Activated gamma-delta T cell treated with Interleukin-2 at 50 U/mL for 16 hours (primary cell): ENCODE measurements around the gene TSPAN11.

Experiments
- DNase-seq: peaks from one replicate; pipeline ENCODE4 v3.0.0-alpha.2; 2020

The TSPAN11 gene

DNA sequence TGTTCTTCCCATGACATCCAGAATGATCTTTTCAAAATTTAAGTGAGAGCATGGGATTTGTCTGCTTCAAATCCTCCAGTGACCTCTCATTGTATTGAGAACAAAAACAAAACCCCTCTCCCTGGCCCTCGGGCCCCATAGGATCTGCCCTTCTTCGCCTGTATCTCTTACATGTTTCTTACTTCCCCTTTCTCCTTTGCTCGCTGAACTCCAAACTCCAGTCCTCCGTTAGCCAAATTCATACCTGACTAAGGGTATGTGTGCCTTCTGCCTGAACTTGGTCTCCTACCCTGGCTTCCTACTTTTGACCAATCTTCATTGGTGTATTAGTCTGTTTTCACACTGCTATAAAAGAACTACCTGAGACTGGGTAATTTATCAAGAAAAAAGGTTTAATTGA, 13.2 kb upstream of the TSPAN11 start:
- no peak for DNase-seq

DNA sequence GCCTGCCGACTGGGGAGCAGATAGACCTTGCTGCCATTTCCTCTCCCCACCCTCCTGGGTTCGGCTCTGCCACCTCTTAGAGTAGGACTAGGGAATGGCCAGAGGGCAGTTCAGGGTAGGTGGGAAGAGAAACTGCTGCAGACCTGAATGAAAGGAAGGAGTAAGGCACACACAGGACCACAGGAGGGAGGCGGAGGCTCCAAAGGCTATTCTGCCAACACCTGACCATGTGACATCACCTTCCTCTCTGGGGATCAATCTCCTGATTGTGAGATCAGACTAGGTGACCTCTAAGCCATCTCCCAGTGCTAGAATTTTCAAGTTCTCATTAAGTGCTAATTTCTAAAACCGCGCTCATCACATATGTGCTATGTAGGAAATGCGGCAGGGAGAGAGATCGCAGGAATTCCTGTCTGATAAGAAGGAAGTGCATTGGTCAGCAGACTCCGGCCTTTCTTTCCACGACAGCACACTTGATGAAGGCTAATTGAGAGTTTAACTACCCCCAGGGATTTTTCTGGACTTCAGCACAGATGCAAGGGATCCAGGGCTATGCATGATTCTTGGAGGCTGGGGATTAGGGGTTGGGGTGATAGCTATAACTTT, 11.5 kb upstream of the TSPAN11 start:
- DNase-seq, result no peak

DNA sequence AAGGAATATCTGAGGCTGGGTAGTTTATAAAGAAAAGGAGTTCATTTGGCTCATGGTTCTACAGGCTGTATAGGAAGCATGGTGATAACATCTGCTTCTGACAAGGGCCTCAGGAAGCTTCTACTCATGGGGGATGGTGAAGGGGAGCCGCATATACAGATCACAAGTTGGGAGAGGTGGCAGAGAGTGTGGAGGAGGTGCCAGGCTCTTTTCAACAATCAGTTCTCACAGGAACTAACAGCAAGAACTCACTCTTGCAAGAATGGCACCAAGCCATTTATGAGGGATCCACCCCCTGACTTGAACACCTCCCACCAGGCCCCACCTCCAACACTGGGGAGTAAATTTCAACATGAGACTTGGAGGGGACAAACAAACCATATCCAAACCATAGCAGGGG, 3.5 kb upstream of the TSPAN11 start:
- no peak for DNase-seq

- DNase-seq, result no peak
Measured at GRCh38 chr12:30925607-30926242, 823 bp upstream of the TSPAN11 start.

DNA sequence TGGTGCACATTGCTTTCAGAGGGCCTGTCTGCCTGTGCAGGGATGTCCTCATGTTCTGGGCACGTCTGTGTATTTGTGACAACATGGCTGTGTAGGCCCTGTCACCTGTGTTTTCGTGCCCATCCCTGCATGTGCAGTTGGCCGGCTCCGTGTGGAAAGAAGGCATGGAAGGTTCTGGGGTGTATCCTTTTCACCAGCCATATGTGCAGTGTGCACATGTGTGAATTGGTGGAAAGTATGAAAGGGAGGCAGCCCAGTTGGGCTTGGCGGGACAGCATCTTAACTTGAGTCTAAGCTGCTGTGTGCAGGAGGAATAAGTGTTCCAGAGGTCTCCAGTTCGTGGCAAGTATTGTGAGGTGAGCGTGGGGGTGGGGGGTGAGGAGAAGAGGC, 669 bp downstream of the TSPAN11 start:
- DNase-seq, result no peak

GRCh38 chr12:30928356-30929244, 2.1 kb downstream of the TSPAN11 start:
- no peak for DNase-seq

DNA sequence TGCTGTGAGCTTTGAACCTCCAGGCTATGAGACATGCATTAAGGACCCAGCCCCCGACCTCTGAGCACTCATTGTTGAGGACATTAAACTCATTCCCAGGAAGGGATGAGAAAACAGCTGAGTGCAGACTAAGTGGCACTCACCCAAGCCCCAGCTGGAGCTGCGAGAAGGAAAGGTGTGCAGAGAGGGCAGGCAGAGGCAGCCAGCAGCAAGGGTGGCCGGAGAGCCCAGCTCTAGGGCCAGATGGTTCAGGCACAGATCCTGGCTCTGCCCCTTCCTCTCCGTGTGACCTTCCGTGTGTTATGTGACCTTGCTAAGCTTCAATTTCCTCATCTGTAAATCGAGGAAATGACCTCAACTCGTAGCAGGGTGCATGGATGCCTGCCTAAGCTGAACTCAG, 3.7 kb downstream of the TSPAN11 start:
- no peak for DNase-seq

DNA sequence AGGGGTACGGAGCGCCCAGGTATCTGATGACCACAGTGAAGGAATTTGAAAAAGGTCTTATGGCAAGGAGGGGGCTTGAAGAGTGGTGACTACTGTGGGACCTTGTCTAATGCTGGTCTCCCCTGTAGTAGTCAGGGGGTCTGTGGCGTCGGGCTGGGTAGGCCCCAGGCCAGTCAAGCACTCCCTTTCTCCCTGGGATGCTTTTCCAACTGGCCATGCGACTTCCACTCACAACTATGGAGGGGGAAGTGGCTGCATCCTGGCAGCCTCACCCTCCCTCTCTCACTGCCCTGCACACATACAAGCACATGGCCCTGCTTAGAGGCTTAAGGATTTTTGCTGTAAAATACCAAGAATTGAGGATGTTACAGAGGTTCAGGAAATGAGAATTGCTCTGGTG, 4.1 kb downstream of the TSPAN11 start:
- DNase-seq, result no peak

DNA sequence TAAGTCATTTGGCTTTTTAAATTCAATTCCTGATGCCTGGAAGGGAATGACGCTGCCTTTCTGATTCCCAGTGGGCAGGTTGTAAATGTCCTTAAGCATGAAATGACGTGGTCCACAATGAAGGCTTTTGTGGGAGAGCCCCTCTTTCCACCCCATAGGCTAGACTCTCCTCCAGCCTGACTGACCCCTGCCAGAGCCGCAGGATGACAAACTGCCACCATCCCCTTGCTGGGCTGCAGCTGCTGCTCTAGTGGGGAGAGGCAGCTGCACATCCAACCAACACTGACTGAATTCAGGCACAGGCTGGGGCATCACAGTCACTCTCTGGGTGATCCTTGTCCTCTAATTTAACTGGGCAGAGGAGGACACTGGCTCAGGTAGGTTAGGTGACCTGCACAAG, 6.3 kb downstream of the TSPAN11 start:
- no peak for DNase-seq

DNA sequence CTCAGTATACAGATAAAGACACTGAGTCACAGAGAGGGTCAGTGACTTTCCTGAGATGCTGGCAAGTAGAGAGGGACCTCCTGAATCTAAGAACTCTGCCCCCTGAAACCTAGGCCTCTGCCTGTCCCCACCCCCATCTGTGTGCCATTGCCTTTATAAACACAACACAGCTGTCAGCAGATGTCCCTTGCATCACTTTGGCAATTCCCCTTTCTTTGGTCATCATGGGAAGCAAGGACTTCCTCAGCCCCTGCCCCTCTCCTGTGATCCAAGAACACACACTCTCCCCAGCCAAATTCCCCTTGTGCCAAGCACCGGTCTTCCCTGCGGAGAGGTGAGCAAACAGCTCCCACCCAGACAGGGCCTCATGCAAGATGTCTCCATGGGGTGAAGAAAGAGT, 8.3 kb downstream of the TSPAN11 start:
- DNase-seq, result no peak

DNA sequence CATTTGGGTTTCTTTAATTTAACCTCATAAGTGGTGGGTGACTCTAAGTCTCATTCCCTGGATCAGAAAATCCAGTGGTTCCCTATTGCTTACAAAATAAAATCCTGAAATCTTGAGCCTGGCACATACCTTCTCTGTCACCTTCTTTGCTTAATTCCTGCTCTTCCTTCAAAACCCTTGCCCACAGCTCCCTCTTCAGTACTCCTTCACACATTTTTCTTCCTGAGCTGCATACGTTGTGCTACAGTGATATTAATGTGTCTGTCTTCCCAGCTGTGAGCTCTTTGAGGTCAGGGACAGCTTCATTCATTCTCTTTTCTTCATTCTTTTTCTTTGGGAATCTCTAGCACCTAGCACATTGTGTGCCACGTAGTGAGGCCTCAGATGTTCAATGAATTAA, 9.5 kb downstream of the TSPAN11 start:
- no peak for DNase-seq

DNA sequence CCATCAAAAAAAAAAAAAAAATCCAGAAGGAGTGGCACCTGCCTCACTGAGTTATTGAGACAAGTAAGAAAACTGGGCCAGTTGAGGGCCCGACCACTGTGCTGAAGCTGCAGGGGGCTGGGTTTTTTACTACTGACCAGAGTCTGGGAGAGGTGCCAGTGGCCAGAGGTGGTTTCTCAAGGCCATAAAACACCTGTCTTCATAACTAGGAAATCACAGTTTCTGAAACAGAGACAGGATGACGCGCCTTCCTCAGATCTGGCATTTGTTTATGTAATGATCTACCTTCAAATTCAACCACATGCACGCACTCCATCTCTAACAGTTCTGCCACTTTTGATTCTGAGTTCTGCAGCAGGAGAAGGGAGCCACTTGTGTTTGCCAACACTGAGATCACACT, 12.7 kb downstream of the TSPAN11 start:
- DNase-seq, result no peak

GRCh38 chr12:30942486-30942885, 15.9 kb downstream of the TSPAN11 start:
- no peak for DNase-seq

- DNase-seq, result no peak
Measured at GRCh38 chr12:30942936-30943335, 16.4 kb downstream of the TSPAN11 start.

GRCh38 chr12:30945443-30946164, 19.1 kb downstream of the TSPAN11 start:
- no peak for DNase-seq

- DNase-seq, result no peak
Measured at GRCh38 chr12:30952015-30952414, 25.5 kb downstream of the TSPAN11 start.

DNA sequence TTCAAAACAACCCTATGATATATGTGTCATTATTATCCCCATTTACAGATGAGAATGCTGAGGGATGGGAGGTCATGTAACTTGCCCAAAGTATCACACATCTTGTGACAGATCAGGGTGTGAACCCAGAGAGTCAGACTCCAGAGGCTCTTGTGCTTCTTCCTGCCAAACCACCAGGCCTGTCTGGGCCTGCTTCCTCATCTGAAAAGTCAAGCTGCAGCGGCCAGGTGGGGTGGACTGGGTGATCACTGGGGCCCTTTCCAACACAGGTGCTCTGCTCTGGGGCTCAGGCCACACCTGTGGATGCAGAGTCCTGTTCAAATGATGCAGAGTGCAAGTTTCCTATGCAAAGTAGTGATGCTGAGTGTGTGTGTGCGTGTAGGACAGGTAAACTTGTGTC, 26.7 kb downstream of the TSPAN11 start:
- no peak for DNase-seq

DNA sequence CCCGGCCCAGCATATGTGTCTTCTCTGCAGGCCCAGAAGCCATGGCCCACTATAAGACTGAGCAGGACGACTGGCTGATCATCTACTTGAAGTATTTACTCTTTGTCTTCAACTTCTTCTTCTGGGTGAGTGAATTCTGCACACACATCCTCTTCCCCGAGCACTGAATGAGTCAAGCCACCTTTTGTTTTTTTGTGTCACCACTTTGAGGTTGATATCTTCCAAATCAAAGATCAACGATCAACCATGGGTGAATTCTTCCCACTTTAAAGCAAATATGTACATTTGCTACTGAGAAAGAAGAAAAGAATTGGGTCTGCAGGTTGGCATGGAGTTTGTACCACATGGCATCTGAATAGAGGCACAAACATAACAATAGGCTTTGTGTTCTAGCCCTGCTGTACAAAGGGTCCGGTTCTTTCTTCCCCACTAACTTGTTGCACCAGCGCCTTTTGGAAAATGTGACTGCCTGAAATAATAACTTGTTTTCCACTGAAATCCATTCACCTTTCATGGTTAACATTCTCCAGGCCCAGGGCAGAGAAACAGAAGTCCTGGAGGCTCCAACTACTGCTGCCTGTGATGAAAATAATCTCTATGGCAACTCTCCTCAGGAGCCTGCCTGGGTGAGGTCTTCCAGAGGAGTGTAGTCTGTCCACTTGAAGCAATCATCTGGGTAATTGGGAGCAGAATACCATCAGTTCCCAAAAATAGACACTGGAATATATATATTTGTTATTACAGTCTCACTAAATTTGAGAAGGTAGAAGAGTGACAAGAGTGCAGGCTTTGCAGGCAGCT, 27.6 kb downstream of the TSPAN11 start:
- DNase-seq, result no peak

GRCh38 chr12:30955214-30955613, 28.7 kb downstream of the TSPAN11 start:
- no peak for DNase-seq

DNA sequence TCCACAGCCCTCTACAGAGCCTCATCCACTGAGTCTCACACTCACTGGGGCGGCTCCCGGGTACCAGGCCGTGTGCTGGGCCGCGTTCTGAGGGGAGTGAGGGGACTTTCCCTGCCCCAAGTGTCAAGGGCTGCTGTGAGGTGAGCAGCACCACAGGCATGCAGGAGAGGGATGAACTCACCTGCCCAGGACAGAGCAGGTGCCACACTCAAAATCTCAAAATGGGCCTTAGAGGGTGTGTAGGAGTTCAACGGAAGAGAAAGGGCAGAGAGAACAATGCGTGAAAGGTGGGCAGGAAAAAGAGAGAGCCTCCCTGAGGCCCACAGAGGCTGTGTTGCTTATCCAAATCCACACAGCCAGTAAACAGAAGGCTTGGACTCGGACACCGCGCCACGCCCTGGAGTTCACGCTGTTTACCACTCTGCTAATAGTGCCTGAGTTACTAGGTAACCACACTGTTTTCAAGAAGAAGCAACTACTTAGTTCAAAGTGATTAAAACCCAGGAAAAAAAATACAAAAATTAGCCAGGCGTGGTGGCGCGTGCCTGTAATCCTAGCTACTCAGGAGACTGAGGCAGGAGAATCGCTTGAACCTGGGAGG, 32.7 kb downstream of the TSPAN11 start:
- no peak for DNase-seq

GRCh38 chr12:30959778-30960177, 33.2 kb downstream of the TSPAN11 start:
- no peak for DNase-seq

- DNase-seq, result no peak
Measured at GRCh38 chr12:30961030-30961429, 34.5 kb downstream of the TSPAN11 start.
